NCI-H774 (cell line): ENCODE measurements around the gene PLCB1.
"Not testable (repeated sequence)": the region's sequence is repeated elsewhere in the genome, so short reads cannot be mapped to it uniquely, and the experiment has no call there.

Experiments used
- DNase-seq: peaks from one replicate; lab custom pipeline; 2025; lab: John Stamatoyannopoulos, UW

Gene PLCB1

DNA sequence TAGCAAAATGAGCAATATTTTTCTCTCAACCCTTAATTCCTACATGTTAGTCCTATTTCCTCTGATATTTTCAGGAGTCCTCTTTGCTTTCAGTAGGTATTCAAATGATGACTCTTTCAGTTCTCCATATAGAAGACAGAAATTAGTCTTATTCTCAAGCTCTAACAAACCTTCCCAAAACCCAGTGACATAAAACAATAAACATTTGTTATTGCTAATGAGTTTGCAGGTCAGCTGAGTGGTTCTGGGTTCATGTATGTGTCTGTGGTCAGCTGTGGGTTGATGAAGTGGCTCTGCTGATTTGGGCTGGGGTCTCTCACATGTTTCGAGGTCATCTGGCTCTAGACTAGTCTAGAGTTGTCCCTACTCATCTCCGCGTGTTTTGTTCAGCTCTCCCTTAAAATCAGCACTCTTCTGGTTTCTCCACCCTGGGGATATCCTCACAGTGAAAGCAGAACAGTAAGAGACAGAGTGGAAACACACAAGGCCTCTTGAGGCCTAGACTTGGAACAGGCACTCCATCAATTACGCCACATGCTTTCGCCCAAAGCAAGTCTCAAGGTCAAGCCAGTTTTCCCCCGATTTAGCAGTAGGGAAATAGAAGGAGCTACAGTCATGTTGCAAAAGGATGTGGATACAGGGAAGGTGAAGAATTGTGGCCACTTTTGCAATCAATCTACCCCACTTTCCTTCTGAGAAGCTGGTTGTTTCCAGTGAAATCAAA is 273.0 kb downstream of the PLCB1 start:
- no peak for DNase-seq

GRCh38 chr20:8406391-8406790 is 274.3 kb downstream of the PLCB1 start:
- DNase-seq, result no peak

DNA sequence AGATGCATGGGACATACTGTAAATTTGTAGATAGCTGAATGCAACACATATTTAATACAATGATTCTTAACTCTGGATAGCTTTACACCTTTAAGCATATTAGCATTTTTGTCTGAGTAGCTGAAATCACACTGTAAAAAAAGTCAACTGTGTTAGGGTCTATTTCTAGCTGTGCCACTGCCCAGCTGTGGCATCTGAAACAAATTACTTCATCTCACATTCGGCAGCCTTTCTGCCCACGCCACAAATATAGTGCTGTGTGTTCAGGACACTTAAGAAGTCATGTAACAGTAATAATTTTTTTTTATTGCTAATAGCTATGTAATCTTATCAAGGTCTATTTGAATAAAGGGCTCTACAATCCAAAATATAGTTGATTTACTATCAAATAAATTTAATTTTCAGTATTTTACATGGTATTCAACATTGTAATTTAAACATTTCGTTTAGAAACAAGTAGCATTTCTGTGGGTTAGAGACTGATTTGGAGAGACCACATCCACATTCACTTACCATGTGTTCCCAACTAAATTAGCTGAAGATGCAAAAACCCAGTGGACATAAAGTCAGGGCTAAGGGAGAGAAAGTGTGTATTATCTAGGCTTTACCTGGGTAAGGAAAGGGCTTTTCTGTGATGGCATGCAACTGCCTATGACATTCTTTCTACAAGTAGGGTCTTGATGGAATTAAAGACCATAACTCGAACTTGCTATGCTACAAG is 276.7 kb downstream of the PLCB1 start:
- no peak for DNase-seq

DNA sequence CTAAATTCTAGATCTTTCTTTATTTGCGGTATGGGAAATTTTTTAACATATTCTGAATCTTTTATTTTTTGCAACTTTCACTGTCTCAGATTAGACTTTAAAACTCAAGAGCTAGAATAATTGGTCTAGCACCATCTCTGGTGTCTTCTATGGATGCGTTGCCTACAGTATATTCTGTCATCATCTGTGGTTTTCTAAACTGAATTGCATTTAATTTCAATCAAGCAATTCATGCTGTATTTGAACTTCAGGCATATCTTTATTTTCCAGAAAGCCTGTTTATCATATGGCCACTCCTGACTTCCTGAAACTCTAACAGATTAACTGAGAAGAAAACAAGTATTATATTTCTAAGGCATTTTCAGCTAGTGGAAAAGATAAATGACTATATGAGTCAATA is 281.6 kb downstream of the PLCB1 start:
- no peak for DNase-seq

DNA sequence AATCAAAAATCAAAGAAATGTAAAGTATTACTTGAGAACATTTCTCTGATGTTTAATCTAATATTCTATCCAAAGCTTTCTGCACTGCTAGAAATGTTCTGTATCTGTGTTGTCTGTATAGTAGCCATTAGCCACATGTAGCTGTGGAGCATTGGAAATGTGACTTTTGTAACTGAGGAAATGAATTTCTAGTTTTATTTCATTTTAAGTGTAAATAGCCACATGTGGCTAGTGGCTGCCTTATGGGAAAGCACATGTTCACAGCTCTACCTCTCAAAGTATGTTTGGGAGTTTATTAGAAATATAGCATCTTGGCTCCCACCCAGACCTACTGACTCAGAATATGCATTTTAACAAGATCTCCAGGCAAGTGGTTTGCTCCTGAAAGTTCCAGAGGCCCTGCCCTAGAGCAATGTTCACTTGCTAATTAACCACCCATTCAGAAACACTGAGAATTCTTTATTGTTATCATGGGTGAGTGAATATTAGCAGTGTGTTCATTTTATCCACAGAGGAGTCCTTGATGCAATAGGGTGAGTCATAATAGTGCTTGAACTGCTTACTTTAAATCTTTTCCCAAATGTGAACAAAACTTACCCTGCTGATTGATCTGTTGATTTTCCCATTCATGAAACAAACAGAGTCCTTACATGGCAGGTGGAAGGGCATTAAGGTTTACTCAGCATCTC is 282.7 kb downstream of the PLCB1 start:
- DNase-seq, result peak; percentile 69

DNA sequence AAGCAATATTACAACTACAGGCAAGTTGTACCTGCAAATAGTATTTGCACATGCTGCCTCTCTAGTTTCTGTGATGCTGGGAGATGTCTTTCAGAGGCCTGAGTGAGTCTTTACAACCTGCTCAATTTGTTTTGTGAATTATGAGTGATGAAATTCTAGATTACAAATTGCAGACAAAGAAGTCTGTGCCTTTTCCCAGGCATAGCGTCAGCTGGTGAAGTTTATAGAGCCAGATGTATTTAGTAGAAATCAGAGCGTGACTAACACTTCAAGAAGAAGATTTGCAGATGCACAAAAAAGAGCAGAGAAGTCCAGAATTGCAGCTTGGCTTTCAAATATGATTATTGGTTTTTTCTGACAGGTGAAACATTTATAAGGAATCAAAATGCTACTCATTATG is 289.9 kb downstream of the PLCB1 start:
- no peak for DNase-seq

- no peak for DNase-seq
Measured at GRCh38 chr20:8423482-8423881, 291.4 kb downstream of the PLCB1 start.

DNA sequence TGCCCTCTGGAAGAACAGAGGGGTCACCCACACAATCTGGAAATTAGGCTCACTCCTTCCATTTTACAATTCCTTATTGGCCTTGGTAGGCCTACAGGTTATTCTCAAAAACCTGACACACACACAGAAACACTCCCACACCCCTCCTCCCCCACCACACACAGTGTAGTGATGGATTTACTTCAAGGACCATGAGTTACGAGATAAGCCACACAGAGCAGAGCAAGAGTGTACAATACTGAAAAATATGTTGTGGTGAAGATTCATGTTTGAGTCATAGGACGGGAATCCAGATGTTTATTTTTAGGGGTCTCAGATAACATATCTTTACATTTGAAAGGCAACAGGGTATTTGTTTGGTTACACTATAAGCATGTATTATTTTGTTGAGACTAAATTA is 291.9 kb downstream of the PLCB1 start:
- DNase-seq, result no peak

- DNase-seq, result no peak
Measured at GRCh38 chr20:8425016-8425415, 292.9 kb downstream of the PLCB1 start.

DNA sequence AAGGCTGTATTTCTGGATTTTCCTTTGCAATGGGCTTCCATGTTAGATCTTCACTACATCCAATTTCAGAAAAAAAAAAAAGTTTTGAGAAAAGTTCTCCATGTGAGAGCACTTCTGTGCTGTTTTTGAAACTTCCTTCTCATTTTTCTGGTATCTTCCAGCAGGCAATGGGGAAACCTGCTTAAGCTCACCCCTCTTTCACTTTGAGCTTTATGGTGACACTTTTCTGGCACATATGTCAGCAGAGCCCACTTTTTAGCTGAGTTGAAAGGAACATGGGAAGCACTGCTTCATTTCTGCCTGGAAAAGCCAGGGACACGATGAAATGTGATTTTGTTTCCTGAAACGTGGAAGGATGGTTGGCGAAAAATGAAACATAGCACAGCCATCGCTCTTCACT is 293.7 kb downstream of the PLCB1 start:
- DNase-seq, result no peak

- no peak for DNase-seq
Measured at GRCh38 chr20:8427419-8428040, 295.5 kb downstream of the PLCB1 start.

DNA sequence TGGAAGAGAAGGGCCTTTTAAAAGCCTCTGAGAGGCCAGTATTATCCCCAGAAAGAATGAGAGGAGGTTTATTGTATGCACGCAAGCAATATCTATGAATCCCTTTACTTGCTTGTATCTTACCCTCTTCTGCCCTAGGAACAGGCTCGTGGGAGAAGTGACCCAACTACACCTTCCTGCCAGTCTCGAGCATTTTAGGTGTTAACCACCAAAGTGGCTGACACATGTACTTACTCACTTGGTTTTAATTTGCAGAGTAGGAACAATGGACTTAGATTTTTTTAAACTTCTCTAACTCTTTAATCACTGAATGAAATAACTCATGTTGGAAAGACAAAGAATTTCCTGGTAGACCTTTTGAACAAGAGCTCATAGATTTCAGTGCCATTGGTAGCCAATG is 296.9 kb downstream of the PLCB1 start:
- DNase-seq, result no peak

- DNase-seq, result peak; percentile 49
Measured at GRCh38 chr20:8431538-8432434, 299.7 kb downstream of the PLCB1 start.

GRCh38 chr20:8432435-8433148 is 300.5 kb downstream of the PLCB1 start:
- DNase-seq, result no peak

GRCh38 chr20:8433291-8433690 is 301.2 kb downstream of the PLCB1 start:
- no peak for DNase-seq

GRCh38 chr20:8434326-8434876 is 302.3 kb downstream of the PLCB1 start:
- DNase-seq, result no peak

- DNase-seq, result no peak
Measured at GRCh38 chr20:8435285-8436035, 303.4 kb downstream of the PLCB1 start.

GRCh38 chr20:8436938-8437337 is 304.9 kb downstream of the PLCB1 start:
- DNase-seq, result not testable (repeated sequence)

- DNase-seq, result peak; percentile 9
Measured at GRCh38 chr20:8438748-8439147, 306.7 kb downstream of the PLCB1 start.
